Measurements from ENCODE around the gene CFAP300.

- TF ChIP-seq CTCF (IDR thresholded peaks at IDR 0.05) (no peak), ZFX (IDR thresholded peaks at IDR 0.05; ENCODE audit: borderline replicate concordance) (no peak)
Measured at GRCh38 chr11:102046841-102047240, 396 bp upstream of the CFAP300 start.
